ENCODE measurements around the gene RBM26.
A peak's percentile ranks its signal among the peaks of the same experiment; 100 is the strongest.

DNA sequence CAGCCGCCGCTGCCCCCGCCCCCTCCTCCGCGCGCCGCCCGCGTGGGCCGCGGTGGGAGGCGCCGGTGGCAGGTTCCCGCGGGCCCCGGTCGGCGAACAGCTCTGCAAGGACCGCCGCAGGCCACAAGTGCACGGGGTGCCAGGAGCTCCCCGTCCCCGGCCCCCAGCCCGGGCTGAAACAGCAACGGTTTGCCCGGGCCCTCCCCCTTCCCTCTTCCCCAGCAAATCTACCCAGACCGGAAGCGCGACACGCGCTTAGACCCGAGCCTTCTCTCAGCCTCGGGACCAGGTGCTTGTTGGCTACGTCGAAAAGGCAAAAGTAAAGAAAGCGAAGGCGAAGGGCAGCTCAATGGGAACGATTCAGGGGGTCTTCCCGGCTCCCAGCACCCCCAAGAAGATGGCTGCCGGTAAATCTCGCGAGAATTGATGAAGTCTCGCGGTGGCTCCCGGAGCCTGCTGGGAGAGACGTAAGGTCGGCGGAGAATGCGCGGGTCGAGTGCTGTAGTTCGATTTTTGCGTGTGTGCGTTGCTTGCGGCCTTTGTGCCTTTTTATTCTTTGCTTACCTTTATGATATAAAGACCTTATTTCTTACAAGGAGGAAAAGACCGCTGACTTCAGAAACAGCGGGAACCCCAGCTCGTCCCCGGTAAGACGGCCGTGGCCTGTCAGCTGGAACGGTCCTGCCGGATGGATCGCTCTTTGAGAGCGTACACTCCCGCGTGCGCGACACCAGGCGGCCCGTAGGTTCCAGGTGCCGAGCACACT, at the start of gene RBM26:
- TF ChIP-seq, protein P1, sequence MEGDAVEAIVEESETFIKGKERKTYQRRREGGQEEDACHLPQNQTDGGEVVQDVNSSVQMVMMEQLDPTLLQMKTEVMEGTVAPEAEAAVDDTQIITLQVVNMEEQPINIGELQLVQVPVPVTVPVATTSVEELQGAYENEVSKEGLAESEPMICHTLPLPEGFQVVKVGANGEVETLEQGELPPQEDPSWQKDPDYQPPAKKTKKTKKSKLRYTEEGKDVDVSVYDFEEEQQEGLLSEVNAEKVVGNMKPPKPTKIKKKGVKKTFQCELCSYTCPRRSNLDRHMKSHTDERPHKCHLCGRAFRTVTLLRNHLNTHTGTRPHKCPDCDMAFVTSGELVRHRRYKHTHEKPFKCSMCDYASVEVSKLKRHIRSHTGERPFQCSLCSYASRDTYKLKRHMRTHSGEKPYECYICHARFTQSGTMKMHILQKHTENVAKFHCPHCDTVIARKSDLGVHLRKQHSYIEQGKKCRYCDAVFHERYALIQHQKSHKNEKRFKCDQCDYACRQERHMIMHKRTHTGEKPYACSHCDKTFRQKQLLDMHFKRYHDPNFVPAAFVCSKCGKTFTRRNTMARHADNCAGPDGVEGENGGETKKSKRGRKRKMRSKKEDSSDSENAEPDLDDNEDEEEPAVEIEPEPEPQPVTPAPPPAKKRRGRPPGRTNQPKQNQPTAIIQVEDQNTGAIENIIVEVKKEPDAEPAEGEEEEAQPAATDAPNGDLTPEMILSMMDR (IDR thresholded peaks at IDR 0.05), result peak in 1 of 6 experiments; percentile 19
- TF ChIP-seq POLR2A (IDR thresholded peaks at IDR 0.05), result peak in 1 of 2 donors; percentile 78

Measured in thyroid gland (tissue), 4 donors.